ENCODE data around the gene ZFP28.

- no peak for TF ChIP-seq CTCF (IDR thresholded peaks at IDR 0.05; ENCODE audit: low read depth, low read length, missing input control)
- TF ChIP-seq MAX (IDR thresholded peaks at IDR 0.05): no peak
- TF ChIP-seq GABPA (IDR thresholded peaks at IDR 0.05 in 1 of 2, conservative IDR thresholded peaks at IDR 0.05 in 1 of 2): no peak
- TF ChIP-seq YY1 (IDR thresholded peaks at IDR 0.05): no peak
- TF ChIP-seq ZBTB33 (IDR thresholded peaks at IDR 0.05): no peak
- no peak for TF ChIP-seq HNF4G (IDR thresholded peaks at IDR 0.05)
- no peak for TF ChIP-seq FOXA1 (IDR thresholded peaks at IDR 0.05)
- TF ChIP-seq TAF1 (conservative IDR thresholded peaks at IDR 0.05): no peak
- TF ChIP-seq HNF4A (conservative IDR thresholded peaks at IDR 0.05): no peak
- TF ChIP-seq NR2F2 (IDR thresholded peaks at IDR 0.05): no peak
Measured at GRCh38 chr19:56595548-56595899, 56.8 kb downstream of the ZFP28 start.

Data from liver (tissue), 3 donors.